HG03558 (cell line): Measurements from ENCODE around the gene XK.
"Not testable (repeated sequence)": the region's sequence is repeated elsewhere in the genome, so short reads cannot be mapped to it uniquely, and the experiment has no call there.

Experiments used
- ATAC-seq: cut with Tn5 transposase; IDR thresholded peaks from one replicate; pipeline ENCODE4 v1.9.1; 2021; ENCODE audit warnings: moderate number of reproducible peaks; ENCODE audit not compliant: unreplicated experiment; ENCODE audit errors: extremely low read depth

Gene XK

DNA sequence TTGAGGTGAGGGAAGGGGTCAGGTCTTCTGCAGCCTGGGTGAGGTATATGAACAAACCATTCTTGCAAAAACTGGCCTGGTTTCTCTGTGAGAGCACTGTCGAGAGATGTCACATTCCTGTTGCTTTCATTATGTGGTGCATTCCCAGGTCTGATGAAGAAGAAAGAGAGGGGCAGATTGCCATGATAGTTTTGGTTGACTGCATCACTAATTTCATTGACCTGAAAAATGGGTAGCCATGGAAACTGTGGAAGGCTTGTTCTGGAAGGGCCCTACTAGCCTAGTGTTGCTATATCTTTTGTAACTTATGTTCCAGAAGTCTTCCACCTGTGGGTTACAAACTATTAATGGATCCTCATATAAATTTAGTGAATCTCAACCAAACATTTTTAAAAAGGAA, 61.4 kb downstream of the XK start:
- ATAC-seq: no peak

DNA sequence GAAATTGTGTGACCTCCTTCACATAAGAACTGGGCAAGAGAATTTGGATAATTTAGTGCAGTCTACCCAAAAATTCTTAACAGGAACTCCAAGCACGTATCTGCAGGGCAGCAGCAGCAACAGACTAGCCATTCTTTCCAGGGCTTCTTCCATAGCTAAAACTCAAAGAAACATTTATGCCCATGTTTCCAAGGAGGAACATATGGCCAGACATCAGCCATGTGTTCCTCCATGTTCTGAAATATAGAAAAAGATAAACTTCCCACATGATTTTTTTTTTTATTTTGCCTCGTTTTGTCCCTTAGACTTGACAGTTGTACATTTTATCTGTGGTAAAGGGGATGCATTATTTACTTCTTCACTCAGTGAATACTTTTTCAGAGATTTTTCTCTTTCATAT, 66.7 kb downstream of the XK start:
- no peak for ATAC-seq

DNA sequence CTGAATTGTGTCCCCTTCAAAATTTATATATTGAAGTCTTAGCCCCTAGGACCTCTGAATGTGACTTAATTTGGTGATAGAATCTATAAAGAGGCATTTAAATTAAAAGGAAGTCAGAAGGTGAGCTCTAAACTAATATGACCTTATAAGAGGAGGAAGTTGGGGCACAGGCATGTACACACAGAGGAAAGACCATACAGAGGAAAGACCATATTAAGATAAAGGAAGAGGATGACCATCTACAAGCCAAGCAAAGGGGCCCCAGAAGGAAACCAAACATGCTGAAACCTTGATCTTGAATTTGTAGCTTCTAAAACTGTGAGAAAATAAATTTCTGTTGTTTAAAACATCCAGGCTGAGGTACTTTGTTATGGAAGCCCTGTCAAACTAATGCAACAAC, 67.3 kb downstream of the XK start:
- no peak for ATAC-seq

DNA sequence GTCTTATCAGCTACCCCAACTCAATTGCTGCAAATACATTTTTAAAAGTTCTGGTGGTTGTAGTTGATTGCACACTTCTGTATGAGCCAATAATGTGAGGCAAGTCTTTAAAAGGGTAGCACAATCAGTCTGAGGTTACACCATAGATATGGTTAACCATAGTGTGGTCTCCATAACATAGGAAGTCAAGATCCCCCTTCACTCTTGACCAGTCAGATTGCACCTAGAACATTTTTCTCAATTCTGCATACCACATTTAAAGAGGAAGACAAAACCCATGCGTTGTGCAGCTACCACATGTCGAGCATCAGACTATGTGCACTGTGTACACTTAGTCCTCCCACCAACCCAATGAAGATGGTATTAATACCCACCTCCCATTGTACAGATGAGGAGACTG, 67.8 kb downstream of the XK start:
- no peak for ATAC-seq

DNA sequence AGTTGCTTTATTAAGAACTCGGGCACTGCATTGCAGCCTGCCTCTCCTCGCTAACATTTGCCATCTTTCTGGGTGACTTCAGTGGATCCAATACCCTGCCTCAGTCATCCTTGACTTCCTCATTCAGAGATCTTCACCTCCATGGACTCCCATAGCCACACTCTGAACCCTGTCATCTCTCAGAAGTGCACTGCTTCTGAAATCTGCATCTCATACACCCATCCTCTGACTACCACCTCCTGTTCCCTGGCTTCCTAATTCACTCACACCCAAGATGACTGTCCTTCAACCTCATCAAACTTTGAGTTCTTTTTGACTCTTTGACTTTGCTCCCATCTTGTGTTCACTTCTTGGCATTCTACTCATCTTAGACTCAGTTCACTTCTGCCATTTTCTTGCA, 68.9 kb downstream of the XK start:
- ATAC-seq: no peak

DNA sequence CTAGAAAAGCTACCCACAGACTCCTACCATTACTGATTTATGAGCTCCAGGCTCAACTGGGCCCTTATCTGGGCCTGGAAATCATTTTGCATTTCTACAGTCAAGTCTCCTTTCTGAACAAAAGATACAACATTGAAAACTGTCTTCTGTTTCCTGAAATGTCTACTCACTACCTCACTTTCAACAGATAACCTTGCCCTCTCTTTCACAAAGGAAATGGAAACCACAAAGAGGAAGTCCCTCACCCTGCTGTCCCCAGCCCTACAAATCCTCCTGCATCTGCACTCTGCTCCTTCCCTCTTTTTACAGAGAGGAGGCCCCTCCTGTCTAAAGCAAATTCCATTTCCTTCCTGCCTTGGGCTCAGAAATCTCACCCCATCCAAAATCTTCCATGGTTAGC, 69.4 kb downstream of the XK start:
- peak; percentile 83 for ATAC-seq

DNA sequence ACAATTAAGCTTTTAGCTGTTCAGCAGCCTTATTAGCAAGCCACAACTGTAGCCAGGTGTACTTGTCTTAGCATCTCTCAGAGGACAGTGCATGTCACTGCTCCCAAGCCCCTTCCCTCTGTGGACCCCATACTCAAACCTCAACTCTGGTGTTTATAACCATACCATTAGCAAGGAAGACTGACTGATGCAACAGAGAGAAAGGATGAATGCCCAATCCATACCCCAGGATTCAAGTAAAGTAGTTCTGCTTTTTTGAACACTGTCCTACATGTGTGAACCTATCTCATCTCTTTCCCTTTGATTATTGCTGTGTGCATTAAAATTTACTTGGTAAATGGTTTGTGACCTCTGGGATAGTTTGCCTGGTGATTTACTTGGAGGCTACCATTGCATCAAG, 71.5 kb downstream of the XK start:
- ATAC-seq: no peak

DNA sequence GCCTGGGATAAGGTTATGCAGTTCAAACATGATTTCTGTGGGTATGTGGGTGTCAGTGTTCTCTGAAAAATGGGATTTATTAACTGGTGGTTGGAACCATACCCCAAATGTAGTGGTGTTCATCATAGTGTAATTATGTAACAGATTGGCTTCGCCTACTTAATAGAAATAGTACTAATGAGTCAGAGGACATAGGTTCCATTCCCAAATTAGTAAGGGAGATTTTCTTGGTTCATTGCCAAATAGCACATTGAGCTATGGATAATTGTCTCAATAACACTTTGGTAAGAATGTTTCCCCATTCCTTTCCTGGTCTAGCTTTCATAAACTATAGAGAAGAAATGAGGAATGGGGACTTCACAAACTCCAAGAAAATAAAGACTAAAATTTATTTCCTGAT, 73.8 kb downstream of the XK start:
- ATAC-seq: no peak

DNA sequence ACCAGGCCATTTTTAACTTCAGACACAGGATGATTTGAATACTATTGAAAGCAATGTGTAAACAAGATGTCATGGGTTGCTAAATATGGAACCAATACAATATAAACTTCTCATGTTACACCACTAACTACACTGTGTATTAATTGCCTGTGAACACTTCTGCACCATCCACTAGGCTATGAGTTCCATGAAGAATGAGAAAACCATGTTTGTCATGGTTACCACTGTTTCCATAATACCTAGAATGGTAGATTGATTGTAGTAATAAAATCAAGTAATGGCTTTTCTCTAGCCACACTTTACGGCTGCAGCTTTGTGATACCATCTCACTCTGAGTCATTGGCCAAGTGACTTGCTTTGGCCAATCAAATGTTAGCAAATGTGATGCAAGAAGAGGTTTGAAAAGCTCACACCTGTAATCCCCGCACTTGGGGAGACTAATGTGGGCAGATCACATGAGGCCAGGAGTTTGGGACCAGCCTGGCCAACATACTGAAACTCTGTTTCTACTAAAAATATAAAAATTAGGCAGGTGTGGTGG, 74.4 kb downstream of the XK start:
- no peak for ATAC-seq

DNA sequence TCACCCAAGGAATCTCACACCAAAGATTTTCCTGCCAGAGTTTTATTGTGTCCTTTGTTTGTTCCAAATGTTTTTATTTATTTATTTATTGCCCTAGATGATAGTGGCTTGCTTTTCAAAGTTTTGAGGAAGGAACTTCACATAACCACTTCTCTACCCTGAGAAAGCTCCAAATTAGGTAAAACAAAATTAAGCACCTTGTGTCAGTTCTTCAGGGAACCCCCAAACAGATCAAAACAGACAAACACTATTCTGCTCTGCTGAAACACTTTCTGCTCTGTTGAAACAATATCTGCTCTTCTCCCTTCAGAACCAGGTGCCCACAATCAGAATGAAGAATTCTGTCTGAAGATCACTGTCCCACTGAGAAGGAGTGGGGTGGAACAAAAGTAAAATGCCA, 77.8 kb downstream of the XK start:
- no peak for ATAC-seq

DNA sequence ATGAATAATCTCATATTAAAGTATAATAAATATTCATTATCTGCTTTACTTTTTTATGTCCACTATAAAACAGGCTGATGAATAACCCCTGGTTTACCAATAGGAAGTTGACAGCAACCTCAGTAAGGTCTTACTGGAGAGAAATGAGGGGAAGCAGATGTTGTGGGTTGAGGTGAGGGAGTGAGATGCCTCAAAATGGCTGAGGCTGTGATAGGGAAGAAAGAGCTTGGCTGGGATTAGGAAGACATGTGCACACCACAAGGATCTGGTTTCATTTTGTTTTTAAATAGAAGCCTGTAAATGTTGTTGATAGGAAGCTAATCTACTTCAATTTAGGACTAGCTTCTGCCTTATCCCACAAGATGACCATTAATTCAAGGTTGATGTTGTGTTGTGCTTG, 79.9 kb downstream of the XK start:
- no peak for ATAC-seq

DNA sequence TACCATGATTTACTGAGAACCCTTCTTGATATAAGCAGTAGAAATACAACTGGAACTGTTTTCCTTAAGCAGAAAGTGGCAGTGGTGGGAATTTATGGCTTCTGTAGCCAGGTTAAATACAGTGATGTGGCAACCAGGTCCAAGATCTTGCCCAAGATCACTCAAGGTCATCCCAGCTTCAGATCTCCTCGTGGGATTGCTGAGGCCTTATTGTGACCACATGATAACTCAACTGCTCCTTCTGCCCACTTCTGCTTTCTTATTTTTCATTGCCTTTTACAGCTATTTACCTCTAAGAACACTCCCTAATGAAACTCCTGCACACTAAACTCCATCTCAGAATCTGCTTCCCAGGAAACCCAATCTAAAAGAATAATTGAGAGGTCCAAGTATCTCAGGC, 81.8 kb downstream of the XK start:
- no peak for ATAC-seq

DNA sequence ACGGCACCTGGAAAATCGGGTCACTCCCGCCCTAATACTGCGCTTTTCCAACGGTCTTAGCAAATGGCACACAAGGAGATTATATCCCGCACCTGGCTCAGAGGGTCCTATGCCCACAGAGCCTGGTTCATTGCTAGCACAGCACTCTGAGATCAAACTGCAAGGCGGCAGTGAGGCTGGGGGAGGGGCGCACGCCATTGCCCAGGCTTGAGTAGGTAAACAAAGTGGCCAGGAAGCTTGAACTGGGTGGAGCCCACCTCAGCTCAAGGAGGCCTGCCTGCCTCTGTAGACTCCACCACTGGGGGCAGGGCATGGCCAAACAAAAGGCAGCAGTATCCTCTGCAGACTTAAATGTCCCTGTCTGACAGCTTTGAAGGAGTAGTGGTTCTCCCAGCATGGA, 83.3 kb downstream of the XK start:
- not testable (repeated sequence) for ATAC-seq

DNA sequence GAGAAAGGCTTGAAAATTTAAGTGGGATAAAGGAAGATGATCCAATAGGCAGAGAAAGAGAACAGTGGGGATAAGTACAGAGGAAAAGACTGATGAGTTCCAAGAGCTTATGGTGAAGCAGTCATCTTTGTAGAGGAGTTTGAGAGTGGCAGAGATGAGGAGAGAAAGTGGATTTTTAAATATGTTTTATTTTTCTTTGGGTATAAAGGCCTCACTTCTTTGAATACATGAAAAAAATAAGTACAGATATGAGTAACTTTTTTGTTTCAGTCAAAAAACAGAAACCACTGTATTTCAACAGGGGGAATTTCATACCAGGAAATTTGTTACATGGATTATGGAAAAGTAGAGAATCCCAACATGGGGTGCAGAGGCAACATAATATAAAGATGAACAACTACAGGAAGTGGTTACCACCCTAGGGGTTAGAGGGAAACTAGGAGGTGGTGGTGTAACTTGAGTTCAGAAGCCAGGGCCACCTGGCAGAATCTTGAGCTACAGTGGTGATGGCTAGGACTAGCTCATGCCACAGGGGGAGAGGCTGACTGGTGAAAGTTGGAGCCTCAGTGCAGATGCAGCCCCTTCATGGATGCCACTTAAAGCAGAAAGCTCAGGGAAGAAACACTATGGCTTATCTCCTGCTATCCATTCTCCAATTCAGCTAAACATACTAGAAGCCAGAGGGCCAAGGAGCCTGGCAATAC, 90.8 kb downstream of the XK start:
- ATAC-seq: peak; percentile 36

DNA sequence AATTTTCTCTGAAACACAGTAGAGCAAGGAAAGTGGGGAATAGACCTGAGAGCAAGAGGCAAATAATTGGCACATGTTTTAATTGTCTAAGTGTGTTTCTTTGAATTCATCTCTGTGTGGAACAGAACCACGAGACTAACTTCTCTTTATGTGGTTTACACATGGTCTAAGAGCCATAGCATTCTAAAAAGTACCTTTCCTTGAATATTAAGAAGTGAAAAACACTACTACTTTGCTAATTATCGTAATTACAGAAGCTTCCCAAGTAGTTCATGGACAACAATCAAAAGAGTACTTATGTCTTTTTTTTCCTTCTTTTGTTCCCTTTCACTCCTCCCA, 91.4 kb downstream of the XK start:
- no peak for ATAC-seq

DNA sequence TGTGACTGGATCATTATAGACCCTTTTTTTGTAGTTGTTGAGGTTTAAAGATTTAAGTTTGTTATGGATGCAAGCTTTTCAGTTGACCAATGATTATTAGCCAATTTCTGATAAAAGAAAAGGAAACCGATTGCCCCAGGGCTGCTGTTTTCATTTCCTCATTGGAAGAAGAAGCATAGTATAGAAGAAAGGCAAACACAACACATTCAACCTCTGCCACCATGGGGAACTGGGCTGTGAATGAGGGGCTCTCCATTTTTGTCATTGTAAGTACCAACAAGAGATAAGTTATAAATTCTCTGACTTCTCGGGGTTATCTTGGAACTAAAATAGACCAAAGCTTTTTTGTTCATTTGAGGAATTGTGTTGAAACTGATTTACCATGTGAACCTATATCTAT, 94.3 kb downstream of the XK start, which contains the start of gene CYBB:
TSS of gene CYBB (plus strand) at position 203 of the 400 bp plus-strand sequence. CDS start at position 222, 19 bp downstream.
- no peak for ATAC-seq

DNA sequence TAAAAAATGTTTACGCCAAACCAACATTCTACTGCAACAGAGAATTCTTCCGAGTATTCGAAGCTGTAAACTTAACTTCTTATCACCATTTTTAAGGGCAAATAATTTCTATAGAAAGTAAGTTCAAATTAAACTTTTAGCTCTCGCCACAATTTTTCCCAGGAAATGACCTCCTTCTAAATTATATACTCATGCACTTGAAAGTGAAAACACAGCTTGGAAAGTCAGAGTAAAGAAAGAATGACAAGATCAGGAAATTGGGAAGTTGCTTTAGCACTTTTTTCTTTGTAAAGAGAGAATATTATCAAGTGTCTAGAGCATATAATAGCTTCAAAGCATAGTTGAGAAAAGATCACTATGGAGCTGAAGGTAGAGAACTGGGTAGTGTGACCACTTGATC, 95.5 kb downstream of the XK start:
- ATAC-seq: no peak
